Retinal pigment epithelial cell (primary cell): ENCODE results near the gene DCTD.

Experiments used
- DNase-seq: peaks from one replicate; pipeline ENCODE4 v3.0.0-alpha.2; 2010; ENCODE audit warnings: low read depth
- H3K4me3 ChIP-seq: 2 replicates; pipeline ENCODE4 v1.5.1; 2011; ENCODE audit warnings: mild to moderate bottlenecking, low read length, control low read depth, moderate library complexity
- TF ChIP-seq, protein P1 (sequence below): conservative IDR thresholded peaks from 2 replicates; pipeline ENCODE4 v1.5.1; 2011; ENCODE audit warnings: low read depth, low read length, control low read depth, inconsistent platforms

DCTD gene

GRCh38 chr4:182878633-182879495 lies 38.3 kb downstream of the DCTD start:
- H3K4me3 ChIP-seq, result no peak overlapping the region
- no peak for DNase-seq
- TF ChIP-seq, protein P1, sequence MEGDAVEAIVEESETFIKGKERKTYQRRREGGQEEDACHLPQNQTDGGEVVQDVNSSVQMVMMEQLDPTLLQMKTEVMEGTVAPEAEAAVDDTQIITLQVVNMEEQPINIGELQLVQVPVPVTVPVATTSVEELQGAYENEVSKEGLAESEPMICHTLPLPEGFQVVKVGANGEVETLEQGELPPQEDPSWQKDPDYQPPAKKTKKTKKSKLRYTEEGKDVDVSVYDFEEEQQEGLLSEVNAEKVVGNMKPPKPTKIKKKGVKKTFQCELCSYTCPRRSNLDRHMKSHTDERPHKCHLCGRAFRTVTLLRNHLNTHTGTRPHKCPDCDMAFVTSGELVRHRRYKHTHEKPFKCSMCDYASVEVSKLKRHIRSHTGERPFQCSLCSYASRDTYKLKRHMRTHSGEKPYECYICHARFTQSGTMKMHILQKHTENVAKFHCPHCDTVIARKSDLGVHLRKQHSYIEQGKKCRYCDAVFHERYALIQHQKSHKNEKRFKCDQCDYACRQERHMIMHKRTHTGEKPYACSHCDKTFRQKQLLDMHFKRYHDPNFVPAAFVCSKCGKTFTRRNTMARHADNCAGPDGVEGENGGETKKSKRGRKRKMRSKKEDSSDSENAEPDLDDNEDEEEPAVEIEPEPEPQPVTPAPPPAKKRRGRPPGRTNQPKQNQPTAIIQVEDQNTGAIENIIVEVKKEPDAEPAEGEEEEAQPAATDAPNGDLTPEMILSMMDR, result no peak

- TF ChIP-seq, protein P1, result no peak
- H3K4me3 ChIP-seq, result no peak overlapping the region
- DNase-seq, result no peak
Observed at GRCh38 chr4:182877326-182877883, 39.8 kb downstream of the DCTD start.

- H3K4me3 ChIP-seq, result no peak overlapping the region
Observed at GRCh38 chr4:182876427-182876826, 40.8 kb downstream of the DCTD start.

DNA sequence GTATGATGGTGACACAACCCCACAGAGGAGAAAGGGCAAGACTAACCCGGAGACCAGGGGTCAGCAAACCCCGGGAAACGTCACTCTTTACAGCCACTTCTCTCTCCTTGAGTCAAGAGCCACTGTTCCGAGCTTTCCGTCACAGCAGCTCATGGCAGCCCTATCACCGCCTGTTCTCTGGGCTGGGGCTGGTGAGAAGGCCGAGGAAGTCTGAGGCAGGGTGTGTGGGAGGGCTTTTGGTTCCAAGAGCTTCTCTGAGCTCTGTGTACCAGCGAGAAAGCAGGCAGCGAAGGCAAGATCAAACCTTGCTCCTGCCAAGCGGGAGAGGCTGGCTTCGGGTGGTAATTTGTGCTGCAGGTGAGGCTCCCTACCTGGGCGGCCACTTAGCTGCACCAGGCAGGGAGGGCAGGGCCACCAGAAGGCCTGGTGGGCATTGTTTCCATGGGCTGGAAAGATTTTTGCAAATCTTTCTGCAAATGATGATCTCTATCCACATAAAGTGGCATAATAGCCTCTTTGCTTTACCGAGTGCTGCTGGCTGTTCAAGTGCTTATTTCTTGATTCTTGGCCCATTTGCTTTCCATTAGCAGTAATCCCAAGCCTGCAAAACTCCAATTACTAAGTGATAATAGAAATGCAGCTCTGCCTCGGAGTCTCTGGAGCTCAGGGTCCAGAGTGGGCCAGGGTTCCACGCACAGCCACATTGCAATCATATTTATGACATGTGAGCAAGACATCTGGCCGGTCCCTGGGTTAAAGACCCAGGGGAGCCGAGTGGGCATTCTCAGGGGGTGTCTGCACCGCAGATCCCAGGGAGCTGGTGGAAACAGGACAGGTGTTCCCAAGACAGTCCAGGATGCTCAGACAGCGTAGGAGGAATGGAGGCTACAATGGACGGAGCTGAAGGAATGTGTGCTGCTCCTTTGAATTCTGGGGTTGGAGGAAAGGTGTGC lies 41.5 kb downstream of the DCTD start:
- no peak overlapping the region for H3K4me3 ChIP-seq
- TF ChIP-seq, protein P1, result no peak
- no peak for DNase-seq

More at GRCh38 chr4:182876427-182876826, 40.8 kb downstream of the DCTD start:
- TF ChIP-seq, protein P1, result no peak
- no peak for DNase-seq

- H3K4me3 ChIP-seq, result no peak overlapping the region
- DNase-seq, result no peak
- TF ChIP-seq, protein P1, result no peak
Observed at GRCh38 chr4:182874797-182875345, 42.3 kb downstream of the DCTD start.

GRCh38 chr4:182874304-182874751 lies 42.9 kb downstream of the DCTD start:
- TF ChIP-seq, protein P1, result no peak
- no peak overlapping the region for H3K4me3 ChIP-seq
- DNase-seq, result no peak
